Right lobe of liver (tissue), 6 donors: ENCODE measurements around the gene OR13J1. TPM values are rescaled to one million over a fixed set of nuclear protein-coding genes. Genes with fewer than 3 reads are reported as not detected.

ENCODE experiments used
- ATAC-seq, 4 donors: fragments of 200-7000 bp; cut with Tn5 transposase; one replicate each; pipeline ENCODE4 v1.9.1; 2020; ENCODE audit warnings: mild to moderate bottlenecking in 4 of 4, moderate library complexity in 4 of 4
- DNase-seq, 3 donors: peaks; one replicate each; pipeline ENCODE4 v3.0.0-alpha.2; 2020
- H3K27ac ChIP-seq, 3 donors: fragments of 200-600 bp; one replicate each; pipeline ENCODE4 v1.8.0; 2022
- H3K27me3 ChIP-seq, 2 donors: fragments of 200-600 bp; one replicate each; pipeline ENCODE4 v1.8.0; 2022
- H3K36me3 ChIP-seq, 4 donors: fragments of 200-600 bp; sonication (generic) in 1 of 4; one replicate each; pipeline versions ENCODE4 v1.5.1 to v1.8.0; 2017 to 2022; ENCODE audit warnings: control low read depth in 1 of 4
- H3K4me1 ChIP-seq, 4 donors: fragments of 200-600 bp; sonication (generic) in 1 of 4; one replicate each; pipeline versions ENCODE4 v1.5.1 to v1.8.0; 2017 to 2022; ENCODE audit warnings: control low read depth in 1 of 4
- H3K4me3 ChIP-seq, 3 donors: fragments of 200-600 bp; one replicate each; pipeline ENCODE4 v1.8.0; 2022
- H3K9me3 ChIP-seq, 4 donors: fragments of 200-600 bp; sonication (generic) in 1 of 4; one replicate each; pipeline versions ENCODE4 v1.5.1 to v1.8.0; 2017 to 2022; ENCODE audit warnings: control low read depth in 1 of 4
- CTCF ChIP-seq, 4 donors: fragments of 200-600 bp in 3 of 4; fragments of 450-650 bp in 1 of 4; IDR thresholded peaks; one replicate each; pipeline versions ENCODE4 v1.5.1 to v1.8.0; 2016 to 2022; ENCODE audit warnings: antibody characterized with exemption in 4 of 4, mild to moderate bottlenecking in 2 of 4
- POLR2A ChIP-seq: fragments of 450-650 bp; IDR thresholded peaks from one replicate; pipeline ENCODE4 v1.6.1; 2017; ENCODE audit warnings: antibody characterized with exemption, mild to moderate bottlenecking
- WGBS: methylation state at CpG from one replicate; pipeline ENCODE4 v1.1.6; 2018; ENCODE audit warnings: low coverage, low lambda C conversion rate; ENCODE audit not compliant: insufficient coverage; ENCODE audit errors: missing lambda C conversion rate; 5-methylcytosine and 5-hydroxymethylcytosine counted together
- intact Hi-C, 2 donors: fragments of 100-400 bp; cut with DNase I; formaldehyde crosslinking; loops; one replicate each; pipeline versions ENCODE4 v1.11.2 to v1.14.1; 2022
- total RNA-seq, 6 experiments: library from RNA; depleted of rRNA in 2 of 6; stranded (reverse); fragments of >200 nt in 2 of 6; fragmentation: NEBNext Ultra II Directional in 3 of 6; extraction: Animal tissue kit (Norgen Biotek cat#: 25700) in 3 of 6; gene quantifications; one replicate each; pipeline versions ENCODE4 v1.1.0 to v1.2.4, GENCODE V29; 2016 to 2023
- donor health status: DM: no; HTN: yes; CAD: no.
- donor health status: DM: no; HTN: no; CAD: no.
- donor health status: DM: no; HTN: no; CAD: no.
- donor health status: DM: no; HTN: yes; CAD: no.
- donor health status: DM: no; HTN: yes; CAD: no.

Gene OR13J1
- total RNA-seq, 6 experiments from 2014 or later, result not detected

GRCh38 chr9:35863583-35863982 lies 6.6 kb downstream of the OR13J1 start:
- TF ChIP-seq CTCF (IDR thresholded peaks at IDR 0.05) (no peak), POLR2A (no peak)
- no peaks in the 10 kb centered on the region for H3K4me1 ChIP-seq
- no peak overlapping the region for H3K4me3 ChIP-seq
- H3K36me3 ChIP-seq, result no peaks in the 10 kb centered on the region
- WGBS, result 37% methylated on average over 2 of the region's 8 CpGs
- peak in 1 of 3 donors; percentile 23 for DNase-seq
- H3K27ac ChIP-seq, result no peak overlapping the region
- no peaks in the 10 kb centered on the region for H3K9me3 ChIP-seq
- no peak for ATAC-seq
- H3K27me3 ChIP-seq, result no peaks in the 10 kb centered on the region
- intact Hi-C loops, result no loop called here

GRCh38 chr9:35862328-35862727 lies 7.9 kb downstream of the OR13J1 start:
- ATAC-seq (no peak), DNase-seq (no peak)
- Histone ChIP-seq H3K4me1 (no peaks in the 10 kb centered on the region), H3K27ac (no peak overlapping the region), H3K4me3 (no peak overlapping the region), H3K9me3 (no peaks in the 10 kb centered on the region), H3K36me3 (no peaks in the 10 kb centered on the region), H3K27me3 (no peaks in the 10 kb centered on the region)
- intact Hi-C loops, result no loop called here
- WGBS, result no CpG with 5 or more reads among the region's 4 CpGs
- TF ChIP-seq POLR2A (no peak), CTCF (IDR thresholded peaks at IDR 0.05) (no peak)

GRCh38 chr9:35861161-35861897 lies 8.9 kb downstream of the OR13J1 start:
- intact Hi-C loops, result no loop called here

GRCh38 chr9:35859990-35860339 lies 10.2 kb downstream of the OR13J1 start:
- H3K27me3 ChIP-seq, result no peaks in the 10 kb centered on the region
- WGBS, result 44% methylated on average over 3 of the region's 3 CpGs
- DNase-seq (no peak), ATAC-seq (no peak)
- H3K27ac ChIP-seq, result no peak overlapping the region
- H3K4me1 ChIP-seq, result no peaks in the 10 kb centered on the region
- intact Hi-C loops, result no loop called here
- no peaks in the 10 kb centered on the region for H3K9me3 ChIP-seq
- TF ChIP-seq POLR2A (no peak), CTCF (IDR thresholded peaks at IDR 0.05) (no peak)
- H3K4me3 ChIP-seq, result no peak overlapping the region
- H3K36me3 ChIP-seq, result no peaks in the 10 kb centered on the region

More at GRCh38 chr9:35861161-35861897, 8.9 kb downstream of the OR13J1 start:
- H3K36me3 ChIP-seq, result no peaks in the 10 kb centered on the region
- H3K9me3 ChIP-seq, result no peaks in the 10 kb centered on the region
- DNase-seq (peak in 1 of 3 donors; percentile 18), ATAC-seq (no peak)
- no peaks in the 10 kb centered on the region for H3K4me1 ChIP-seq
- H3K27me3 ChIP-seq, result no peaks in the 10 kb centered on the region
- no peak overlapping the region for H3K4me3 ChIP-seq
- no peak overlapping the region for H3K27ac ChIP-seq
- 46% methylated on average over 10 of the region's 12 CpGs for WGBS
- TF ChIP-seq CTCF (IDR thresholded peaks at IDR 0.05), result no peak
- no peak for TF ChIP-seq POLR2A
